D721Med (cell line): ENCODE measurements around the gene PTPRM.

Source experiments
- DNase-seq: peaks from one replicate; pipeline ENCODE4 v3.0.0; 2011; ENCODE audit warnings: low spot score; ENCODE audit not compliant: insufficient read length
- FAIRE-seq: peaks from 2 replicates; lab custom pipeline; 2011; peaks lifted over from hg19 to GRCh38; lab: Jason Lieb, UNC
- CTCF ChIP-seq: IDR thresholded peaks from 2 replicates; pipeline ENCODE4 v1.5.1; 2012; ENCODE audit warnings: mild to moderate bottlenecking, control low read depth; ENCODE audit not compliant: insufficient read depth; ENCODE audit errors: missing control alignments

The PTPRM gene

GRCh38 chr18:7678801-7679200 is 111.7 kb downstream of the PTPRM start:
- TF ChIP-seq CTCF = no peak
- DNase-seq = no peak
- peak; percentile 11 for FAIRE-seq

GRCh38 chr18:7681298-7681697 is 114.2 kb downstream of the PTPRM start:
- DNase-seq (no peak), FAIRE-seq (peak; percentile 77)
- no peak for TF ChIP-seq CTCF

GRCh38 chr18:7682321-7682720 is 115.2 kb downstream of the PTPRM start:
- TF ChIP-seq CTCF = no peak
- DNase-seq (no peak), FAIRE-seq (peak; percentile 11)

- DNase-seq (no peak), FAIRE-seq (no peak)
- TF ChIP-seq CTCF = no peak
Measured at GRCh38 chr18:7683753-7684152, 116.6 kb downstream of the PTPRM start.

GRCh38 chr18:7684357-7684756 is 117.2 kb downstream of the PTPRM start:
- DNase-seq (no peak), FAIRE-seq (no peak)
- TF ChIP-seq CTCF = no peak

- no peak for TF ChIP-seq CTCF
Measured at GRCh38 chr18:7684966-7685365, 117.8 kb downstream of the PTPRM start.

GRCh38 chr18:7686278-7686677 is 119.2 kb downstream of the PTPRM start:
- TF ChIP-seq CTCF = no peak
- DNase-seq (no peak), FAIRE-seq (peak; percentile 86)

More at GRCh38 chr18:7684966-7685365, 117.8 kb downstream of the PTPRM start:
- DNase-seq (no peak), FAIRE-seq (no peak)
